ENCODE measurements around the gene PGPEP1. TPM values are rescaled to one million over a fixed set of nuclear protein-coding genes. Genes with fewer than 3 reads are reported as not detected.
"Not testable (repeated sequence)": the region's sequence is repeated elsewhere in the genome, so short reads cannot be mapped to it uniquely, and the experiment has no call there.

The PGPEP1 gene
- total RNA-seq, 4 donors from 2014 or later: 21.2 to 67.9 (median 38.1) TPM

DNA sequence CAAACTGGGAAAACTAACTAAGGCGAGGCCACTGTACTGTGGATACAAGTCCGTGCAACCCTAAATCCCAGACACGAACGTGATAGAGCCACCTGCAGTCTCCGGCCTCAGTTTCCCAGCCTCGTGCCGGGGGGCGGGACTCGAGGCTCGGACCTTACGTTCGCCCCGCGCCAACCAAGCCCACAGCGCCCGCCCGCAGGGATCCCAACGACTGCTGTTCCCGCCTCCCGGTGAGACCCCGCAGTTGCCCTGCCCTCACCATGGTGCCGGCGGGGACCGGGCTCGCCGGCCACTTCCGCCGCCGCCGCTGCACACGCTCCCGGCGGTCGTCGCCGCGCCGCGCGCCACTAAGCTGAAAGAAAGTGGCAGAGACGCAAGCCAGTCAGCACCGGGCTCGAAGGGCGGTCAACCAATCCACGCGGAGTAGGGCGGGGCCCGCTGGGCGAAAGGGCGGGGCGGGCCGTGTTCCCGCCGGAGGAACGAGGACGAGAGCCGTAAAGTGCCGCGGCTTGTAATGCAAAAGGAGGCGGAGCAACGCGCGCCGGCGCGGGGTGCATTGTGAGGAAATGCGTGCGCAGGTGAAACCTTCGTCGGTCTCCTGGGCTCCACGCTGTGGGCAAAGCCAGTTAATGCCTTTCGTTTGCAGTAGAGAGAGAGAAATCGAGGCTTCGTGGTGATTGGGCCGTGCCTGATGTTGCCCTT, 17.5 kb upstream of the PGPEP1 start, which contains the start of gene LSM4:
Gene LSM4, minus strand, starts transcription at position 318 of the 702 bp plus-strand sequence. Its CDS starts 56 bp downstream, at position 262.
- H3K27ac ChIP-seq: peak within 1 kb of the TSS; percentile 93 to 94
- TF ChIP-seq, protein P1, sequence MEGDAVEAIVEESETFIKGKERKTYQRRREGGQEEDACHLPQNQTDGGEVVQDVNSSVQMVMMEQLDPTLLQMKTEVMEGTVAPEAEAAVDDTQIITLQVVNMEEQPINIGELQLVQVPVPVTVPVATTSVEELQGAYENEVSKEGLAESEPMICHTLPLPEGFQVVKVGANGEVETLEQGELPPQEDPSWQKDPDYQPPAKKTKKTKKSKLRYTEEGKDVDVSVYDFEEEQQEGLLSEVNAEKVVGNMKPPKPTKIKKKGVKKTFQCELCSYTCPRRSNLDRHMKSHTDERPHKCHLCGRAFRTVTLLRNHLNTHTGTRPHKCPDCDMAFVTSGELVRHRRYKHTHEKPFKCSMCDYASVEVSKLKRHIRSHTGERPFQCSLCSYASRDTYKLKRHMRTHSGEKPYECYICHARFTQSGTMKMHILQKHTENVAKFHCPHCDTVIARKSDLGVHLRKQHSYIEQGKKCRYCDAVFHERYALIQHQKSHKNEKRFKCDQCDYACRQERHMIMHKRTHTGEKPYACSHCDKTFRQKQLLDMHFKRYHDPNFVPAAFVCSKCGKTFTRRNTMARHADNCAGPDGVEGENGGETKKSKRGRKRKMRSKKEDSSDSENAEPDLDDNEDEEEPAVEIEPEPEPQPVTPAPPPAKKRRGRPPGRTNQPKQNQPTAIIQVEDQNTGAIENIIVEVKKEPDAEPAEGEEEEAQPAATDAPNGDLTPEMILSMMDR (IDR thresholded peaks at IDR 0.05): peak in 3 of 4 experiments; percentile 17 to 42 (median 27)
- peak; percentile 75 to 93 for TF ChIP-seq POLR2A (IDR thresholded peaks at IDR 0.05)
- H3K9me3 ChIP-seq: no peaks in the 10 kb centered on the region
- no peaks in the 10 kb centered on the region for H3K27me3 ChIP-seq
- peak; percentile 97 to 99 for DNase-seq
- no peaks in the 10 kb centered on the region for H3K36me3 ChIP-seq
- H3K4me1 ChIP-seq: peaks cover 0 to 10% of the 10 kb centered on the region in 2 donors
- intact Hi-C loops (cut with DNase I; ENCODE audit: low total_unique reads): loop anchor here (5.0 kb wide), 1 partner anchor 46 kb away; no protein-coding TSS in a partner anchor
- peak within 1 kb of the TSS; percentile 63 to 67 for H3K4me3 ChIP-seq

DNA sequence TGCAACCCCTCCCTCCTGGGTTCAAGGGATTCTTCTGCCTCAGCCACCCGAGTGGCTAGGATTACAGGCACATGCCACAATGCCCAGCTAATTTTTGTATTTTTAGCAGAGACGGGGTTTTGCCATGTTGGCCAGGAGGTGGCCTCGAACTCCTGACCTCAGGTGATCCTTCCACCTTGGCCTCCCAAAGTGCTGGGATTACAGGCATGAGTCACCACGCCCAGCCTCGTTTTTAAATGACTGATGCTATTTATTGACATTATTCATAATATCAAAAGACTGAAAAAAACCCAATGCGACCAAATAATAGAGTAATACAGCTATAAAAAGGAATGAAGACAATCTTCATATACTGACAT, 16.0 kb upstream of the PGPEP1 start:
- not testable (repeated sequence) for DNase-seq, H3K4me1 ChIP-seq, H3K4me3 ChIP-seq, H3K36me3 ChIP-seq, H3K27me3 ChIP-seq, H3K9me3 ChIP-seq
- H3K27ac ChIP-seq: peak overlapping the region; percentile 93 to 94
- intact Hi-C loops (cut with DNase I; ENCODE audit: low total_unique reads): loop anchor here (5.0 kb wide), 1 partner anchor 47 kb away; no protein-coding TSS in a partner anchor

DNA sequence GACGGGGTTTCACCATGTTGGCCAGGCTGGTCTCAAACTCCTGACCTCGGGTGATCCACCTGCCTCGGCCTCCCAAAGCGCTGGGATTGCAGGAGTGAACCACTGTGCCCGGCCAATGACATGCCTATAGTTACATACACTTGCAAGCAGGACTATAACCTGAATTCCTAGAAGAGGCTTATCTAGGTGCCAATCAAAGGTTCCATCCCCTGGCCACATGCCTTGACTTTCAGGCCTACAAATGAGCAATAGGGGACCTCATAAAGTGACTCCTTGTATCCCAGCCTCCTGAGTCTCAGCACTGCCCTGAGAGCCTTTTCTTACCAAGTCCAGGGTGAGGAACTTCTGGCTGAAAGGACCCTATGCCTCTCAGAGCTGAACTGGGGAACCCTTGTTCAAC, 13.6 kb upstream of the PGPEP1 start:
- Histone ChIP-seq H3K4me3 (no peak overlapping the region), H3K27ac (no peak overlapping the region), H3K36me3 (no peaks in the 10 kb centered on the region), H3K9me3 (no peaks in the 10 kb centered on the region), H3K4me1 (peaks cover 0 to 8% of the 10 kb centered on the region in 2 donors), H3K27me3 (no peaks in the 10 kb centered on the region)
- TF ChIP-seq, protein P1 (IDR thresholded peaks at IDR 0.05): no peak
- TF ChIP-seq POLR2A (IDR thresholded peaks at IDR 0.05): no peak
- DNase-seq: no peak
- intact Hi-C loops (cut with DNase I; ENCODE audit: low total_unique reads): no loop called here

DNA sequence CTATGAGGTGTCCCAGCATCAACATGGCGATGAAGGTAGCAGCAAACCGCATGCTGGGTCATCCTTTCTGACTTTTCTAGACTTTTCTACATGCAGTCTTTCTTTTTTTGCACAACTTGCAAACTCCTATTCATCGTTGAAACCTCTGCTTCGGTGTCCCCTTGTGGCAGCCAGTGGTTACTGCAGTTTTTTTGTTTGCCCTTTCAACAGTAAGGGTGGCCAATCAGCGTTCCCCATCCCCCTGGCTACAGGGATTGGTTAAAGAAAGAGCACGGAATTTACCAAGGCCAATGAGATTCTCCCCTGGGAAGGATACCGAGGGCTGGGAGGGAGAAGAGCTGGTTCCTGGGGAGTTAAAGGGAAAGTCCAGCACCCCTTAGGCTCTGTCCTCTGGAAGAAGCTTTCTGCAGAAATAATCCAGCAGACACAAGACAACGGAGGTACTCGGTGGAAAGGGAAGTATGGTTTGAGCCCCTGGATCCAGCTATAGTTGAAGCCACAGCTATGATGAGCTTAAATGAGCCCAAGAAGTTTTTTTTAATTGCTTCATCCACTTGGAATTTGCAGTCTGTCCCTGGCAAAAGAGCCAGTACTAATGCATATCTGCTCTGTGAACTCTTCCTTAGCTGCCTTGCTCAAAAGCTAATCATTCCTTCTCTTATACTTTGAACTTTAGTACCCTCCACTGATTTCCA, 11.9 kb upstream of the PGPEP1 start:
- H3K27me3 ChIP-seq: no peaks in the 10 kb centered on the region
- H3K36me3 ChIP-seq: no peaks in the 10 kb centered on the region
- DNase-seq: peak; percentile 89 to 97
- H3K27ac ChIP-seq: peak overlapping the region; percentile 35 to 88
- TF ChIP-seq, protein P1 (IDR thresholded peaks at IDR 0.05): peak; percentile 90 to 99 (median 97)
- TF ChIP-seq POLR2A (IDR thresholded peaks at IDR 0.05): peak; percentile 65 to 91
- intact Hi-C loops (cut with DNase I; ENCODE audit: low total_unique reads): no loop called here
- peak overlapping the region; percentile 3 to 16 for H3K4me3 ChIP-seq
- H3K9me3 ChIP-seq: no peaks in the 10 kb centered on the region
- no peaks in the 10 kb centered on the region for H3K4me1 ChIP-seq

GRCh38 chr19:18329035-18329376, 11.4 kb upstream of the PGPEP1 start:
- Histone ChIP-seq H3K9me3 (no peaks in the 10 kb centered on the region), H3K27me3 (no peaks in the 10 kb centered on the region), H3K4me1 (no peaks in the 10 kb centered on the region), H3K36me3 (no peaks in the 10 kb centered on the region), H3K4me3 (no peak overlapping the region), H3K27ac (peak overlapping the region; percentile 35 to 88)
- no peak for DNase-seq
- TF ChIP-seq POLR2A (IDR thresholded peaks at IDR 0.05): no peak
- TF ChIP-seq, protein P1 (IDR thresholded peaks at IDR 0.05): no peak
- intact Hi-C loops (cut with DNase I; ENCODE audit: low total_unique reads): no loop called here
